SK-N-SH (cell line): Measurements from ENCODE around the gene ZNF513.

ENCODE experiments used
- GATA2 ChIP-seq: sonication (generic); formaldehyde crosslinking; IDR thresholded peaks from 2 replicates; pipeline ENCODE4 v1.5.0; 2020; ENCODE audit warnings: mild to moderate bottlenecking, missing genetic modification reagents
- POLR2AphosphoS5 ChIP-seq: IDR thresholded peaks from 2 replicates; pipeline ENCODE4 v1.6.1; 2012; ENCODE audit warnings: low read depth, low read length
- RFX5 ChIP-seq: IDR thresholded peaks from 2 replicates; pipeline ENCODE4 v1.6.1; 2012; ENCODE audit warnings: mild to moderate bottlenecking, improper control_type of control experiment, low read length
- TAF1 ChIP-seq: IDR thresholded peaks from 2 replicates; pipeline ENCODE4 v1.6.1; 2012; ENCODE audit warnings: low read depth, mild to moderate bottlenecking, low read length, moderate library complexity, borderline replicate concordance
- TF ChIP-seq, protein P1 (sequence below): fragments of 200-600 bp; sonication (generic); IDR thresholded peaks from 2 replicates; pipeline ENCODE4 v1.6.1; 2017; ENCODE audit warnings: antibody characterized with exemption, mild to moderate bottlenecking, moderate library complexity
- TF ChIP-seq, protein P2 (sequence below): IDR thresholded peaks from 2 replicates; pipeline ENCODE4 v1.6.1; 2012; ENCODE audit warnings: mild to moderate bottlenecking, low read depth, low read length, moderate library complexity
- TF ChIP-seq, protein P3 (sequence below): IDR thresholded peaks from 2 replicates; pipeline ENCODE4 v1.4.0; 2012; ENCODE audit warnings: low read depth
- TF ChIP-seq, protein P4 (sequence below): IDR thresholded peaks from 2 replicates; pipeline ENCODE4 v1.4.0; 2012; ENCODE audit warnings: low read depth, borderline replicate concordance

DNA sequence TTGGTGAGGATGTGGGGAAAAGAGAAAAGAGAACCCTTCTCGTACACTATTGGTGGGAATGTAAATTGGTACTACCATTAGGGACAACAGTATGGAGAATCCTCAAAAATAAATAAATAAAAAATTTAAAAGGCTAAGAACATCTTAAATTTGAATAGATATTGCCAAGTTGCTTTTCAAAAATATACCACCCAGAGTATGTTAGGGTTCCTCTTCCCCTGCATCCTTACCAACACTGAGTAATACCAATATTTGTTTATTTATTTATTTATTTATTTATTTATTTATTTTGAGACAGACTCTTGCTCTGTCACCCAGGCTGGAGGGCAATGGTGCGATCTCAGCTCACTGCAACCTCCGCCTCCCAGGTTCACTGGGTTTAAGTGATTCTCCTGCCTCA is 42.4 kb upstream of the ZNF513 start:
- TF ChIP-seq GATA2 (CRISPR knock-in tag) (no peak), POLR2AphosphoS5 (no peak), RFX5 (no peak), TAF1 (no peak)
- TF ChIP-seq, protein P1, sequence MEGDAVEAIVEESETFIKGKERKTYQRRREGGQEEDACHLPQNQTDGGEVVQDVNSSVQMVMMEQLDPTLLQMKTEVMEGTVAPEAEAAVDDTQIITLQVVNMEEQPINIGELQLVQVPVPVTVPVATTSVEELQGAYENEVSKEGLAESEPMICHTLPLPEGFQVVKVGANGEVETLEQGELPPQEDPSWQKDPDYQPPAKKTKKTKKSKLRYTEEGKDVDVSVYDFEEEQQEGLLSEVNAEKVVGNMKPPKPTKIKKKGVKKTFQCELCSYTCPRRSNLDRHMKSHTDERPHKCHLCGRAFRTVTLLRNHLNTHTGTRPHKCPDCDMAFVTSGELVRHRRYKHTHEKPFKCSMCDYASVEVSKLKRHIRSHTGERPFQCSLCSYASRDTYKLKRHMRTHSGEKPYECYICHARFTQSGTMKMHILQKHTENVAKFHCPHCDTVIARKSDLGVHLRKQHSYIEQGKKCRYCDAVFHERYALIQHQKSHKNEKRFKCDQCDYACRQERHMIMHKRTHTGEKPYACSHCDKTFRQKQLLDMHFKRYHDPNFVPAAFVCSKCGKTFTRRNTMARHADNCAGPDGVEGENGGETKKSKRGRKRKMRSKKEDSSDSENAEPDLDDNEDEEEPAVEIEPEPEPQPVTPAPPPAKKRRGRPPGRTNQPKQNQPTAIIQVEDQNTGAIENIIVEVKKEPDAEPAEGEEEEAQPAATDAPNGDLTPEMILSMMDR = no peak
- TF ChIP-seq, protein P2, sequence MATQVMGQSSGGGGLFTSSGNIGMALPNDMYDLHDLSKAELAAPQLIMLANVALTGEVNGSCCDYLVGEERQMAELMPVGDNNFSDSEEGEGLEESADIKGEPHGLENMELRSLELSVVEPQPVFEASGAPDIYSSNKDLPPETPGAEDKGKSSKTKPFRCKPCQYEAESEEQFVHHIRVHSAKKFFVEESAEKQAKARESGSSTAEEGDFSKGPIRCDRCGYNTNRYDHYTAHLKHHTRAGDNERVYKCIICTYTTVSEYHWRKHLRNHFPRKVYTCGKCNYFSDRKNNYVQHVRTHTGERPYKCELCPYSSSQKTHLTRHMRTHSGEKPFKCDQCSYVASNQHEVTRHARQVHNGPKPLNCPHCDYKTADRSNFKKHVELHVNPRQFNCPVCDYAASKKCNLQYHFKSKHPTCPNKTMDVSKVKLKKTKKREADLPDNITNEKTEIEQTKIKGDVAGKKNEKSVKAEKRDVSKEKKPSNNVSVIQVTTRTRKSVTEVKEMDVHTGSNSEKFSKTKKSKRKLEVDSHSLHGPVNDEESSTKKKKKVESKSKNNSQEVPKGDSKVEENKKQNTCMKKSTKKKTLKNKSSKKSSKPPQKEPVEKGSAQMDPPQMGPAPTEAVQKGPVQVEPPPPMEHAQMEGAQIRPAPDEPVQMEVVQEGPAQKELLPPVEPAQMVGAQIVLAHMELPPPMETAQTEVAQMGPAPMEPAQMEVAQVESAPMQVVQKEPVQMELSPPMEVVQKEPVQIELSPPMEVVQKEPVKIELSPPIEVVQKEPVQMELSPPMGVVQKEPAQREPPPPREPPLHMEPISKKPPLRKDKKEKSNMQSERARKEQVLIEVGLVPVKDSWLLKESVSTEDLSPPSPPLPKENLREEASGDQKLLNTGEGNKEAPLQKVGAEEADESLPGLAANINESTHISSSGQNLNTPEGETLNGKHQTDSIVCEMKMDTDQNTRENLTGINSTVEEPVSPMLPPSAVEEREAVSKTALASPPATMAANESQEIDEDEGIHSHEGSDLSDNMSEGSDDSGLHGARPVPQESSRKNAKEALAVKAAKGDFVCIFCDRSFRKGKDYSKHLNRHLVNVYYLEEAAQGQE = no peak
- TF ChIP-seq, protein P3, sequence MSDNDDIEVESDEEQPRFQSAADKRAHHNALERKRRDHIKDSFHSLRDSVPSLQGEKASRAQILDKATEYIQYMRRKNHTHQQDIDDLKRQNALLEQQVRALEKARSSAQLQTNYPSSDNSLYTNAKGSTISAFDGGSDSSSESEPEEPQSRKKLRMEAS = no peak
- TF ChIP-seq, protein P4, sequence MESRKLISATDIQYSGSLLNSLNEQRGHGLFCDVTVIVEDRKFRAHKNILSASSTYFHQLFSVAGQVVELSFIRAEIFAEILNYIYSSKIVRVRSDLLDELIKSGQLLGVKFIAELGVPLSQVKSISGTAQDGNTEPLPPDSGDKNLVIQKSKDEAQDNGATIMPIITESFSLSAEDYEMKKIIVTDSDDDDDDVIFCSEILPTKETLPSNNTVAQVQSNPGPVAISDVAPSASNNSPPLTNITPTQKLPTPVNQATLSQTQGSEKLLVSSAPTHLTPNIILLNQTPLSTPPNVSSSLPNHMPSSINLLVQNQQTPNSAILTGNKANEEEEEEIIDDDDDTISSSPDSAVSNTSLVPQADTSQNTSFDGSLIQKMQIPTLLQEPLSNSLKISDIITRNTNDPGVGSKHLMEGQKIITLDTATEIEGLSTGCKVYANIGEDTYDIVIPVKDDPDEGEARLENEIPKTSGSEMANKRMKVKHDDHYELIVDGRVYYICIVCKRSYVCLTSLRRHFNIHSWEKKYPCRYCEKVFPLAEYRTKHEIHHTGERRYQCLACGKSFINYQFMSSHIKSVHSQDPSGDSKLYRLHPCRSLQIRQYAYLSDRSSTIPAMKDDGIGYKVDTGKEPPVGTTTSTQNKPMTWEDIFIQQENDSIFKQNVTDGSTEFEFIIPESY = no peak
